NB4 (cell line): ENCODE data around the gene MAST4.

Source experiments
- CTCF ChIP-seq: IDR thresholded peaks from one replicate; pipeline ENCODE4 v1.5.1; 2012; ENCODE audit warnings: low read depth, low read length
- POLR2A ChIP-seq: IDR thresholded peaks from 2 replicates; pipeline ENCODE4 v1.6.1; 2011; ENCODE audit warnings: mild to moderate bottlenecking; ENCODE audit not compliant: insufficient read length; ENCODE audit errors: extremely low read depth

GRCh38 chr5:67053229-67053628 lies 457.0 kb downstream of the MAST4 start:
- TF ChIP-seq POLR2A (no peak), CTCF (no peak)
